Kidney glomerular epithelial cell (primary cell): ENCODE measurements around the gene OSCP1.
A peak's percentile ranks its signal among the peaks of the same experiment; 100 is the strongest.
"Not testable (repeated sequence)": the region's sequence is repeated elsewhere in the genome, so short reads cannot be mapped to it uniquely, and the experiment has no call there.

Experiments
- DNase-seq: peaks from one replicate; lab custom pipeline; 2025; lab: John Stamatoyannopoulos, UW

The OSCP1 gene

GRCh38 chr1:36450270-36450918, at the start of gene OSCP1:
OSCP1 (minus strand) TSS chr1:36450451; CDS start chr1:36450369, 82 bp downstream.
- peak; percentile 91 for DNase-seq

- DNase-seq, result no peak
These were observed 47.0 kb upstream of the OSCP1 start for GRCh38 chr1:36497207-36497606.

- no peak for DNase-seq
These were observed 44.7 kb upstream of the OSCP1 start for GRCh38 chr1:36494971-36495370.

GRCh38 chr1:36493524-36493923, 43.3 kb upstream of the OSCP1 start:
- DNase-seq, result no peak

- no peak for DNase-seq
These were observed 42.2 kb upstream of the OSCP1 start for GRCh38 chr1:36492491-36492890.

GRCh38 chr1:36489258-36490051, 39.2 kb upstream of the OSCP1 start:
- not testable (repeated sequence) for DNase-seq

- no peak for DNase-seq
These were observed 37.7 kb upstream of the OSCP1 start for GRCh38 chr1:36487906-36488305.

- DNase-seq, result not testable (repeated sequence)
These were observed 37.1 kb upstream of the OSCP1 start for GRCh38 chr1:36487336-36487725.

GRCh38 chr1:36486439-36487335, 36.4 kb upstream of the OSCP1 start:
- no peak for DNase-seq

GRCh38 chr1:36486093-36486438, 35.8 kb upstream of the OSCP1 start:
- no peak for DNase-seq

- no peak for DNase-seq
These were observed 33.8 kb upstream of the OSCP1 start for GRCh38 chr1:36484099-36484498.

- DNase-seq, result no peak
These were observed 32.6 kb upstream of the OSCP1 start, which contains the start of gene CSF3R for GRCh38 chr1:36482724-36483388. CSF3R (minus strand) TSS chr1:36482913; CDS start chr1:36479496, 3,417 bp downstream.

- DNase-seq, result no peak
These were observed 31.8 kb upstream of the OSCP1 start for GRCh38 chr1:36481771-36482723.

GRCh38 chr1:36481091-36481490, 30.8 kb upstream of the OSCP1 start:
- DNase-seq, result no peak

- DNase-seq, result no peak
These were observed 29.9 kb upstream of the OSCP1 start for GRCh38 chr1:36480161-36480560.

- no peak for DNase-seq
These were observed 29.3 kb upstream of the OSCP1 start for GRCh38 chr1:36479505-36480051.

- not testable (repeated sequence) for DNase-seq
These were observed 27.4 kb upstream of the OSCP1 start for GRCh38 chr1:36477615-36478014.

GRCh38 chr1:36476945-36477344, 26.7 kb upstream of the OSCP1 start:
- no peak for DNase-seq

- no peak for DNase-seq
These were observed 25.8 kb upstream of the OSCP1 start for GRCh38 chr1:36475910-36476604.

- no peak for DNase-seq
These were observed 25.1 kb upstream of the OSCP1 start for GRCh38 chr1:36475341-36475740.
